Ascending aorta (tissue), 2 donors: ENCODE results near the gene EPHB6. TPM values are rescaled to one million over a fixed set of nuclear protein-coding genes. Genes with fewer than 3 reads are reported as not detected.
A peak's percentile ranks its signal among the peaks of the same experiment; 100 is the strongest.

Experiments
- DNase-seq, 2 donors: peaks; one replicate each; pipeline ENCODE4 v3.0.0-alpha.2; 2019; ENCODE audit warnings: low spot score in 2 of 2
- H3K27ac ChIP-seq, 2 donors: fragments of 200-600 bp; sonication (generic); one replicate each; pipeline ENCODE4 v1.5.1; 2016 to 2017; ENCODE audit warnings: mild to moderate bottlenecking in 1 of 2
- H3K27me3 ChIP-seq: fragments of 200-600 bp; sonication (generic); one replicate; pipeline ENCODE4 v1.5.1; 2017
- H3K36me3 ChIP-seq, 2 donors: fragments of 200-600 bp; sonication (generic); one replicate each; pipeline ENCODE4 v1.5.1; 2016
- H3K4me1 ChIP-seq, 2 donors: fragments of 200-600 bp; sonication (generic); one replicate each; pipeline ENCODE4 v1.5.1; 2016 to 2017; ENCODE audit warnings: mild to moderate bottlenecking in 1 of 2
- H3K4me3 ChIP-seq, 2 donors: fragments of 200-600 bp; sonication (generic); one replicate each; pipeline ENCODE4 v1.5.1; 2016 to 2017; ENCODE audit warnings: mild to moderate bottlenecking in 1 of 2
- H3K9me3 ChIP-seq, 2 donors: fragments of 200-600 bp; sonication (generic); one replicate each; pipeline ENCODE4 v1.5.1; 2016
- intact Hi-C: fragments of 100-400 bp; cut with DNase I; formaldehyde crosslinking; loops from one replicate; pipeline ENCODE4 v1.15.1; 2023
- total RNA-seq: library from RNA; depleted of rRNA; stranded (reverse); fragments of >200 nt; gene quantifications from one replicate; pipeline ENCODE4 v1.1.0, GENCODE V29; 2016
- TF ChIP-seq, protein P1 (sequence below), 3 experiments: fragments of 200-600 bp in 2 of 3; fragments of 450-650 bp in 1 of 3; sonication (generic) in 2 of 3; IDR thresholded peaks; one replicate each; pipeline ENCODE4 v1.5.1; 2016 to 2019; ENCODE audit warnings: antibody characterized with exemption in 3 of 3, mild to moderate bottlenecking in 1 of 3, moderate library complexity in 1 of 3

The EPHB6 gene
- total RNA-seq, 1 donor from 2014 or later = 13.1 TPM

DNA sequence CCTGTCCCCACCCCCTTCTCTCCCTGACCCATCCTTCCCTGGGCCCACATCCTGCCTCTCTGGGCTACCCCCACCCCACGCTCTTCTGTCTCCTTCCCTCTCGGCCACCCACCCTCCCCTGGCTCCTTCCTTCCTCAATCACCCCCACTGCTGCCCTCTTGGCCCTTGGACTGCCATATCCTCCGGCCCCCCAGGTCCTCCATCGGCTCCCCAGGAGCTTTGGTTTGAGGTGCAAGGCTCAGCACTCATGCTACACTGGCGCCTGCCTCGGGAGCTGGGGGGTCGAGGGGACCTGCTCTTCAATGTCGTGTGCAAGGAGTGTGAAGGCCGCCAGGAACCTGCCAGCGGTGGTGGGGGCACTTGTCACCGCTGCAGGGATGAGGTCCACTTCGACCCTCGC lies 10.9 kb downstream of the EPHB6 start:
- Histone ChIP-seq H3K36me3 (peaks cover 12 to 44% of the 10 kb centered on the region in 2 donors), H3K9me3 (no peaks in the 10 kb centered on the region), H3K4me1 (no peaks in the 10 kb centered on the region), H3K27ac (no peak overlapping the region), H3K27me3 (no peaks in the 10 kb centered on the region), H3K4me3 (no peak overlapping the region)
- intact Hi-C loops = loop anchor here (1.0 kb wide), 1 partner anchor 11 kb away; no protein-coding TSS in a partner anchor
- DNase-seq = no peak
- TF ChIP-seq, protein P1, sequence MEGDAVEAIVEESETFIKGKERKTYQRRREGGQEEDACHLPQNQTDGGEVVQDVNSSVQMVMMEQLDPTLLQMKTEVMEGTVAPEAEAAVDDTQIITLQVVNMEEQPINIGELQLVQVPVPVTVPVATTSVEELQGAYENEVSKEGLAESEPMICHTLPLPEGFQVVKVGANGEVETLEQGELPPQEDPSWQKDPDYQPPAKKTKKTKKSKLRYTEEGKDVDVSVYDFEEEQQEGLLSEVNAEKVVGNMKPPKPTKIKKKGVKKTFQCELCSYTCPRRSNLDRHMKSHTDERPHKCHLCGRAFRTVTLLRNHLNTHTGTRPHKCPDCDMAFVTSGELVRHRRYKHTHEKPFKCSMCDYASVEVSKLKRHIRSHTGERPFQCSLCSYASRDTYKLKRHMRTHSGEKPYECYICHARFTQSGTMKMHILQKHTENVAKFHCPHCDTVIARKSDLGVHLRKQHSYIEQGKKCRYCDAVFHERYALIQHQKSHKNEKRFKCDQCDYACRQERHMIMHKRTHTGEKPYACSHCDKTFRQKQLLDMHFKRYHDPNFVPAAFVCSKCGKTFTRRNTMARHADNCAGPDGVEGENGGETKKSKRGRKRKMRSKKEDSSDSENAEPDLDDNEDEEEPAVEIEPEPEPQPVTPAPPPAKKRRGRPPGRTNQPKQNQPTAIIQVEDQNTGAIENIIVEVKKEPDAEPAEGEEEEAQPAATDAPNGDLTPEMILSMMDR (IDR thresholded peaks at IDR 0.05) = no peak

DNA sequence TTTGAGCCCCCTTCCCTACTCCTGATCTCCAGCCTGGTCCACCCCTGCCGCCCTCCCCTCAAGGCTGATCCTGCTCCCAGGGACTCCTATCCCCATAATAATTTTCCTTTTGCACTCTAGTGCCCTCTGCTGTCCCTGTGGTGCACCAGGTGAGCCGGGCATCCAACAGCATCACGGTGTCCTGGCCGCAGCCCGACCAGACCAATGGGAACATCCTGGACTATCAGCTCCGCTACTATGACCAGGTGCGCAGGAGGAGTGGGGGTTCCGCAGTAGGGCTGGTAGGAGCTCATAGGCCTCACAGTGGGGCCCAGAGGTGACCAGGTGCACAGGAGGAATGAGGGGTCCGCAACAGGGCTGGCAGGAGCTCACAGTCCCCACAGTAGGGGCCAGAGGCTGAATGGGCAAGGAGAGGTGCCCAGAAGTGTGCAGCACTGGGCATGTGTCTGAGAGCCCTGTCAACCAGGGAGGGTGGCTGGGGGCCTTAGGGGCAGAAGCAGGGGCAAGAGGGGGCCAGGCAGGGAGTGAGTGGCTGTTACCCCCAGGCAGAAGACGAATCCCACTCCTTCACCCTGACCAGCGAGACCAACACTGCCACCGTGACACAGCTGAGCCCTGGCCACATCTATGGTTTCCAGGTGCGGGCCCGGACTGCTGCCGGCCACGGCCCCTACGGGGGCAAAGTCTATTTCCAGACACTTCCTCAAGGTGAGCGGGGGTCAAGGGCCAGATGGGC lies 11.7 kb downstream of the EPHB6 start:
- TF ChIP-seq, protein P1 (IDR thresholded peaks at IDR 0.05) = peak in 2 of 3 experiments; percentile 28 to 60
- intact Hi-C loops = loop anchor here (1.0 kb wide), 1 partner anchor 12 kb away; no protein-coding TSS in a partner anchor
- Histone ChIP-seq H3K4me3 (no peak overlapping the region), H3K27ac (no peak overlapping the region), H3K4me1 (no peaks in the 10 kb centered on the region), H3K27me3 (no peaks in the 10 kb centered on the region), H3K9me3 (no peaks in the 10 kb centered on the region), H3K36me3 (peaks cover 12 to 48% of the 10 kb centered on the region in 2 donors)
- DNase-seq = no peak

DNA sequence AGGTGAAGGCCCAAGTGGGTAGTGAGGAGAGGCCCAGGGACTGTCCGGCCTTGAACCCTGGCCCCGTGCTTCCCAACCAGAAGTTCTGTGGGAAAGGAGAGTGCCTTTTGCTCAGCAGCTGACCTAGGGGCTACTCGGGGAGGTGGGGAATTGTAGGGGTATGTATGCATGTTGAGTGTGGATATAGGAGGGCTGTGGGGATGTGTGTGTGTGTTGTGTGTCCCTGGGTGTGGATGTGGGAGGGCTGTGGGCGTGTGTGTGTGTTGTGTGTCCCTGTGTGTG lies 12.2 kb downstream of the EPHB6 start:
- intact Hi-C loops = no loop called here
- peaks cover 7 to 45% of the 10 kb centered on the region in 2 donors for H3K36me3 ChIP-seq
- no peak for DNase-seq
- no peak overlapping the region for H3K27ac ChIP-seq
- H3K27me3 ChIP-seq = no peaks in the 10 kb centered on the region
- TF ChIP-seq, protein P1 (IDR thresholded peaks at IDR 0.05) = no peak
- H3K4me1 ChIP-seq = no peaks in the 10 kb centered on the region
- no peak overlapping the region for H3K4me3 ChIP-seq
- H3K9me3 ChIP-seq = no peaks in the 10 kb centered on the region

DNA sequence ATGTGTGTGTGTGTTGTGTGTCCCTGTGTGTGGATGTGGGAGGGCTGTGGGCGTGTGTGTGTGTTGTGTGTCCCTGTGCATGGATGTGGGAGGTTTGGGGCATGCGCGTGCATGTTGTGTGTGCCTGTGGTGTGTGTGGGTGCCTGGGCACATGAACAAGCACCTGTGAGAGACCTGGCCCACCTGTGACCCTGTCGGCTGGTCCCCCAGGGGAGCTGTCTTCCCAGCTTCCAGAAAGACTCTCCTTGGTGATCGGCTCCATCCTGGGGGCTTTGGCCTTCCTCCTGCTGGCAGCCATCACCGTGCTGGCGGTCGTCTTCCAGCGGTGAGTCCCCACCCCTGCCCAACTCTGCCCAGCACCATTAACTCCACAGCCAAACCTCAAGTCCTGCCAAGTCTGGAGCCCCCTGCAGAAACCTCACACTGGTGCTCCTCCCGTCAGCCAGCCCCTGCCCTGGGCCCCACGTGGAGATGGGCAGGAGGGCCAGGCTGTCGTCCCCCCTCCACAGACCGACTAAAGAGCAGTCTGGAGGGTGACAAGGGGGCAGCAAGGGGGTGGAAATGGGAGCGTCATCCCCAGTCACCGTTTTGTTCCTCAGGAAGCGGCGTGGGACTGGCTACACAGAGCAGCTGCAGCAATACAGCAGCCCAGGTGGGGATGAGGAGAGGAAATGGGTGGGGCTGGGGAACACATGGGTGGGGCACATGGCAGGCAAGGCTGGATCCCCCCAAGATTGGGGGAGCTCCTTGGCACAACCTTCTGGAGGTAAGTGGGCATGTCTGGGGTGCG lies 12.7 kb downstream of the EPHB6 start:
- Histone ChIP-seq H3K4me3 (no peak overlapping the region), H3K27ac (no peak overlapping the region), H3K4me1 (no peaks in the 10 kb centered on the region), H3K36me3 (peaks cover 7 to 45% of the 10 kb centered on the region in 2 donors), H3K9me3 (no peaks in the 10 kb centered on the region), H3K27me3 (no peaks in the 10 kb centered on the region)
- no peak for DNase-seq
- TF ChIP-seq, protein P1 (IDR thresholded peaks at IDR 0.05) = no peak
- intact Hi-C loops = no loop called here

DNA sequence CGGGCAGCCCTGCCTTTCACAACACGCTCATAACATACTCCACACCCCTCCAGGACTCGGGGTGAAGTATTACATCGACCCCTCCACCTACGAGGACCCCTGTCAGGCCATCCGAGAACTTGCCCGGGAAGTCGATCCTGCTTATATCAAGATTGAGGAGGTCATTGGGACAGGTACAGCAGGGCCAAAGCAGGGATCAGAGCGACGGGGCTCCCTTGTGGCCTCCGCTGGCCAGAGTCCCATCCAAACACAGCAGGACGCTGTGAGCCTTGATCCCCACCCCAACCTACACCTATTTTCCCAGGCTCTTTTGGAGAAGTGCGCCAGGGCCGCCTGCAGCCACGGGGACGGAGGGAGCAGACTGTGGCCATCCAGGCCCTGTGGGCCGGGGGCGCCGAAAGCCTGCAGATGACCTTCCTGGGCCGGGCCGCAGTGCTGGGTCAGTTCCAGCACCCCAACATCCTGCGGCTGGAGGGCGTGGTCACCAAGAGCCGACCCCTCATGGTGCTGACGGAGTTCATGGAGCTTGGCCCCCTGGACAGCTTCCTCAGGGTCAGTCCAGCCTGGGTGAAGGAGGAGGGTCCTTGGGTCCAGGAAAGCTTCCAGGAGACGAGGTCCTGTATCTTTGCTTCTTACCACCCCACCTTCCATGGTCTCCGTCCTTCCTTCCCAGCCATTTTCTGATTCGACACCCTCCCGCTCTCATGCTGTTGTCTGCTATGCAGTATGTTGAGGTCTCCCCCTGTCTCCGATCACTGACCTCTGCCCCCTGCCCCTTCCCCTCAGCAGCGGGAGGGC lies 13.5 kb downstream of the EPHB6 start:
- Histone ChIP-seq H3K4me3 (no peak overlapping the region), H3K9me3 (no peaks in the 10 kb centered on the region), H3K4me1 (no peaks in the 10 kb centered on the region), H3K27ac (no peak overlapping the region), H3K36me3 (peaks cover 3 to 40% of the 10 kb centered on the region in 2 donors), H3K27me3 (no peaks in the 10 kb centered on the region)
- no peak for DNase-seq
- intact Hi-C loops = no loop called here
- TF ChIP-seq, protein P1 (IDR thresholded peaks at IDR 0.05) = no peak
